HG02759 (cell line): ENCODE measurements around the gene PXYLP1.
"Not testable (repeated sequence)": the region's sequence is repeated elsewhere in the genome, so short reads cannot be mapped to it uniquely, and the experiment has no call there.

Experiments used
- ATAC-seq: cut with Tn5 transposase; IDR thresholded peaks from one replicate; pipeline ENCODE4 v1.9.1; 2021; ENCODE audit warnings: mild to moderate bottlenecking, moderate library complexity; ENCODE audit not compliant: unreplicated experiment

Gene PXYLP1

GRCh38 chr3:141231101-141231951 lies at the start of gene PXYLP1:
PXYLP1 (plus strand) TSS chr3:141231825; CDS start chr3:141260176, 28,351 bp downstream.
- ATAC-seq: peak; percentile 96

- ATAC-seq: no peak
Observed at GRCh38 chr3:141183606-141184005, 48.0 kb upstream of the PXYLP1 start.

- ATAC-seq: no peak
Observed at GRCh38 chr3:141184430-141184829, 47.2 kb upstream of the PXYLP1 start.

- no peak for ATAC-seq
Observed at GRCh38 chr3:141191097-141191749, 40.4 kb upstream of the PXYLP1 start.

GRCh38 chr3:141192345-141192744 lies 39.3 kb upstream of the PXYLP1 start:
- peak; percentile 100 for ATAC-seq

GRCh38 chr3:141193066-141193830 lies 38.4 kb upstream of the PXYLP1 start:
- ATAC-seq: no peak

GRCh38 chr3:141201122-141201521 lies 30.5 kb upstream of the PXYLP1 start:
- ATAC-seq: no peak

- ATAC-seq: no peak
Observed at GRCh38 chr3:141202682-141203081, 28.9 kb upstream of the PXYLP1 start.

- no peak for ATAC-seq
Observed at GRCh38 chr3:141203866-141204265, 27.8 kb upstream of the PXYLP1 start.

GRCh38 chr3:141204343-141204742 lies 27.3 kb upstream of the PXYLP1 start:
- no peak for ATAC-seq

GRCh38 chr3:141211306-141211705 lies 20.3 kb upstream of the PXYLP1 start:
- not testable (repeated sequence) for ATAC-seq

GRCh38 chr3:141212101-141212500 lies 19.5 kb upstream of the PXYLP1 start:
- no peak for ATAC-seq

GRCh38 chr3:141212555-141212954 lies 19.1 kb upstream of the PXYLP1 start:
- ATAC-seq: no peak

- no peak for ATAC-seq
Observed at GRCh38 chr3:141216975-141217374, 14.7 kb upstream of the PXYLP1 start.

GRCh38 chr3:141217389-141217788 lies 14.2 kb upstream of the PXYLP1 start:
- ATAC-seq: no peak

GRCh38 chr3:141218162-141218835 lies 13.3 kb upstream of the PXYLP1 start:
- no peak for ATAC-seq

GRCh38 chr3:141218926-141219325 lies 12.7 kb upstream of the PXYLP1 start:
- ATAC-seq: no peak

GRCh38 chr3:141223673-141224166 lies 7.9 kb upstream of the PXYLP1 start:
- no peak for ATAC-seq

GRCh38 chr3:141225939-141226338 lies 5.7 kb upstream of the PXYLP1 start:
- ATAC-seq: no peak

- ATAC-seq: no peak
Observed at GRCh38 chr3:141227216-141227615, 4.4 kb upstream of the PXYLP1 start.

GRCh38 chr3:141227752-141228151 lies 3.9 kb upstream of the PXYLP1 start:
- ATAC-seq: no peak
